Mucosa of descending colon (tissue), 3 donors: ENCODE data around the gene AFP. TPM values are rescaled to one million over a fixed set of nuclear protein-coding genes. Genes with fewer than 3 reads are reported as not detected.

Experiments used
- ATAC-seq: fragments of 200-7000 bp; cut with Tn5 transposase; one replicate; pipeline ENCODE4 v1.9.1; 2020; ENCODE audit warnings: mild to moderate bottlenecking, moderate library complexity
- DNase-seq, 3 donors: peaks; one replicate each; pipeline ENCODE4 v3.0.0-alpha.2; 2020
- H3K36me3 ChIP-seq: fragments of 200-600 bp; one replicate; pipeline ENCODE4 v1.8.0; 2021; ENCODE audit warnings: low read depth, mild to moderate bottlenecking
- H3K4me1 ChIP-seq: fragments of 200-600 bp; one replicate; pipeline ENCODE4 v1.8.0; 2021; ENCODE audit warnings: low read depth, mild to moderate bottlenecking
- H3K4me3 ChIP-seq: fragments of 200-600 bp; one replicate; pipeline ENCODE4 v1.8.0; 2021; ENCODE audit warnings: mild to moderate bottlenecking
- H3K9me3 ChIP-seq: fragments of 200-600 bp; one replicate; pipeline ENCODE4 v1.8.0; 2021; ENCODE audit warnings: mild to moderate bottlenecking
- CTCF ChIP-seq: fragments of 200-600 bp; IDR thresholded peaks from one replicate; pipeline ENCODE4 v1.8.0; 2022; ENCODE audit warnings: antibody characterized with exemption, mild to moderate bottlenecking
- intact Hi-C, 2 donors: fragments of 100-400 bp; cut with DNase I in 1 of 2; cut with micrococcal nuclease in 1 of 2; formaldehyde crosslinking; loops; one replicate each; pipeline versions ENCODE4 v1.11.0 to v1.11.1; 2022; cut with DNase I, micrococcal nuclease
- total RNA-seq, 3 donors: library from RNA; stranded (reverse); fragmentation: NEBNext Ultra II Directional in 2 of 3; extraction: Animal tissue kit (Norgen Biotek cat#: 25700) in 2 of 3; gene quantifications; one replicate each; pipeline versions ENCODE4 v1.2.1 to v1.2.4, GENCODE V29; 2021 to 2023
- donor health status: DM: no; HTN: no; CAD: no; lungs with moderate emphysema.
- donor health status: DM: no; HTN: no; CAD: no.
- donor health status: DM: no; HTN: yes; CAD: no.

The AFP gene
- total RNA-seq, 3 donors from 2014 or later, result not detected

- no peaks in the 10 kb centered on the region for H3K9me3 ChIP-seq
- ATAC-seq, result no peak
Measured at GRCh38 chr4:73438582-73439215, 2.7 kb downstream of the AFP start.

DNA sequence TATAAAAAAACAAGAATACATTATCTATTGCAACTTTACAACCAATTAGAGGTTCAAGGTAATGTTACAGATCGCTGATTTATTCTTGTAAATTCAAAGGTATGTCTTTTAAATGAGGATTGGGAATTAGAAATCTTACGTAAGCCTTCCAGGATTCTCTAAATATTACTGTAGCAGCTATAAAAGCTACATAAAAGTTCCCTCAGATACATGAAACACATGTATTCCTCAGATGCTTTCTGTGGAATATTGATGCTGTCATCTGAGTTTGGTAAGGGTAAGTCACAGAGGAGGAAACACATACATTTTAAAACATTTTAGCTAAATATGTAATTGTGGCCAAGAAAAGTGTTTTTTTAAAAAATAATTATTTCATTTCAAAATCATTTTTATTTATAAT, 3.4 kb downstream of the AFP start:
- H3K4me3 ChIP-seq, result no peak overlapping the region
- ATAC-seq (no peak), DNase-seq (no peak)
- H3K4me1 ChIP-seq, result no peaks in the 10 kb centered on the region
- no peaks in the 10 kb centered on the region for H3K36me3 ChIP-seq
- H3K9me3 ChIP-seq, result no peaks in the 10 kb centered on the region
- intact Hi-C loops, result no loop called here
- no peak for TF ChIP-seq CTCF

More at GRCh38 chr4:73438582-73439215, 2.7 kb downstream of the AFP start:
- DNase-seq, result no peak
- no peaks in the 10 kb centered on the region for H3K4me1 ChIP-seq
- no peak for TF ChIP-seq CTCF
- intact Hi-C loops, result no loop called here
- no peak overlapping the region for H3K4me3 ChIP-seq
- H3K36me3 ChIP-seq, result no peaks in the 10 kb centered on the region

DNA sequence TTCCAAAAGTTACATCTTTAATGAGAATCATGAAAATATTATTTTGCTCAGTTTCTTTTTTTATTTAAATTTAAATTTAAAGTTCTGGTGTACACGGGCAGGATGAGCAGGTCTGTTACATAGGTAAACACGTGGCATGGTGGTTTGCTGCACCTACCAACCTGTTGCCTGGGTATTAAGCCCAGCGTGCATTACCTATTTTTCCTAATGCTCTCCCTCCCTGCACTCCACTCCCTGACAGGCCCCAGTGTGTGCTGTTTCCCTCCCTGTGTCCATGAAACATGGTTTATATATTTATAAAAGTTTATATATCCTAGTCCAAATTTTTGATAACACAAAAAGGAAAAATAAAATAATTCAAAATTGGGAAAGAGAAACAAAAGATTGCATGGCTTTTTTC, 4.0 kb downstream of the AFP start:
- Histone ChIP-seq H3K4me3 (no peak overlapping the region), H3K4me1 (no peaks in the 10 kb centered on the region), H3K9me3 (no peaks in the 10 kb centered on the region), H3K36me3 (no peaks in the 10 kb centered on the region)
- ATAC-seq, result no peak
- DNase-seq, result no peak
- intact Hi-C loops, result no loop called here
- TF ChIP-seq CTCF, result no peak

DNA sequence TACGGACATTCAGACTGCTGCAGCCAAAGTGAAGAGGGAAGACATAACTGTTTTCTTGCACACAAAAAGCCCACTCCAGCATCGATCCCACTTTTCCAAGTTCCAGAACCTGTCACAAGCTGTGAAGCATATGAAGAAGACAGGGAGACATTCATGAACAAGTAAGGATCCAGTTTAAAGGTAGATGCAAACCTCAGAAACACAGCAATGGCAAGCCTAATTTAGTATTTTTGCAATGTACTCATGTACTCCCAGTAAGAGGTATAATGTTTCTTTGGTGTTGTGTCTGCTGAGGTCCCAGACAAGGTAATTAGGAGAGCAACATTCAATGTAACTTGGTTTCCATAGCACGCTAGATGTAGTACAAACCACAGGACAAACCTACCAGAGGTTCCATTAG, 4.6 kb downstream of the AFP start:
- Histone ChIP-seq H3K4me1 (no peaks in the 10 kb centered on the region), H3K9me3 (no peaks in the 10 kb centered on the region), H3K36me3 (no peaks in the 10 kb centered on the region), H3K4me3 (no peak overlapping the region)
- ATAC-seq, result no peak
- no peak for TF ChIP-seq CTCF
- no peak for DNase-seq
- intact Hi-C loops, result no loop called here

DNA sequence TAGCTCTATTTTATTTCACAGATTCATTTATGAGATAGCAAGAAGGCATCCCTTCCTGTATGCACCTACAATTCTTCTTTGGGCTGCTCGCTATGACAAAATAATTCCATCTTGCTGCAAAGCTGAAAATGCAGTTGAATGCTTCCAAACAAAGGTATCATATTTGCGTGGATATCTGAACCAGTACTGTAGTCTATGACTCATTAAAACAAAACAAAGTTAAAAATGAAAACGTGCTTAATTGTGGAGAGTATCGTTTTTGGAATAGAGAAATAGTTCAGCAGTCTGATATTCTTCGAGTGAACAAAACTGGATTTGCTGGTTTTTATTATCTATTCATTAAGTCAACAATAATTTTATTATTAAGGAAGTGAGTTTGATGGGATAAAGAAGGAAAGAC, 6.3 kb downstream of the AFP start:
- intact Hi-C loops, result no loop called here
- H3K36me3 ChIP-seq, result no peaks in the 10 kb centered on the region
- H3K4me3 ChIP-seq, result no peak overlapping the region
- H3K4me1 ChIP-seq, result no peaks in the 10 kb centered on the region
- no peaks in the 10 kb centered on the region for H3K9me3 ChIP-seq
- no peak for DNase-seq
- ATAC-seq, result no peak
- no peak for TF ChIP-seq CTCF

DNA sequence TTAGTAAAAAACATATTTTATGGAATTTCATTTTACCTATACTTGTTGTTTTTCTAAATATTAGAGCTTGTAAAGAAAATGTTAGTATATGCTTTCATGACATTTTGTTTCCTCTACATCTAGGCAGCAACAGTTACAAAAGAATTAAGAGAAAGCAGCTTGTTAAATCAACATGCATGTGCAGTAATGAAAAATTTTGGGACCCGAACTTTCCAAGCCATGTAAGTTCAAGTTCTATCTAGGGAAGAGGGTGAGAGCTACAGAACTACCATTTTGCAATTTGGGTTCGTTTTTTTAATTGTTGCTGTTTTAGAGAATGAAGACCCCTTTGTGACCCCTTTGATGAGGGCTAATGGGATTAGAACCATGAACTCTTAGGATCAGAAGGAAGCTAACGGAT, 7.2 kb downstream of the AFP start:
- no peak for DNase-seq
- Histone ChIP-seq H3K36me3 (no peaks in the 10 kb centered on the region), H3K9me3 (no peaks in the 10 kb centered on the region), H3K4me3 (no peak overlapping the region), H3K4me1 (no peaks in the 10 kb centered on the region)
- no peak for ATAC-seq
- intact Hi-C loops, result no loop called here
- no peak for TF ChIP-seq CTCF
